Measurements from ENCODE around the gene MAPK14.

Gene MAPK14

GRCh38 chr6:36147294-36147693 is 119.7 kb downstream of the MAPK14 start:
- Mint-ChIP-seq H3K36me3 (ENCODE audit: low read depth) (peaks cover 1% of the 10 kb centered on the region), H3K27me3 (ENCODE audit: low read depth) (no peaks in the 10 kb centered on the region), H3K9me3 (no peaks in the 10 kb centered on the region), H3K27ac (no peak overlapping the region), H3K4me3 (no peak overlapping the region), H3K4me1 (ENCODE audit: low read depth) (peaks cover 12% of the 10 kb centered on the region)

GRCh38 chr6:36149476-36149875 is 121.9 kb downstream of the MAPK14 start:
- Mint-ChIP-seq H3K36me3 (ENCODE audit: low read depth) (peaks cover 4% of the 10 kb centered on the region), H3K9me3 (peaks cover 6% of the 10 kb centered on the region), H3K4me3 (no peak overlapping the region), H3K27ac (no peak overlapping the region), H3K27me3 (ENCODE audit: low read depth) (no peaks in the 10 kb centered on the region), H3K4me1 (ENCODE audit: low read depth) (peaks cover 14% of the 10 kb centered on the region)

- H3K4me1 Mint-ChIP-seq (ENCODE audit: low read depth) = peaks cover 15% of the 10 kb centered on the region
- peaks cover 8% of the 10 kb centered on the region for H3K36me3 Mint-ChIP-seq (ENCODE audit: low read depth)
- H3K9me3 Mint-ChIP-seq = peaks cover 11% of the 10 kb centered on the region
- no peak overlapping the region for H3K4me3 Mint-ChIP-seq
- peak overlapping the region; percentile 66 for H3K27ac Mint-ChIP-seq
- no peaks in the 10 kb centered on the region for H3K27me3 Mint-ChIP-seq (ENCODE audit: low read depth)
These were observed 122.7 kb downstream of the MAPK14 start for GRCh38 chr6:36150283-36150682.

DNA sequence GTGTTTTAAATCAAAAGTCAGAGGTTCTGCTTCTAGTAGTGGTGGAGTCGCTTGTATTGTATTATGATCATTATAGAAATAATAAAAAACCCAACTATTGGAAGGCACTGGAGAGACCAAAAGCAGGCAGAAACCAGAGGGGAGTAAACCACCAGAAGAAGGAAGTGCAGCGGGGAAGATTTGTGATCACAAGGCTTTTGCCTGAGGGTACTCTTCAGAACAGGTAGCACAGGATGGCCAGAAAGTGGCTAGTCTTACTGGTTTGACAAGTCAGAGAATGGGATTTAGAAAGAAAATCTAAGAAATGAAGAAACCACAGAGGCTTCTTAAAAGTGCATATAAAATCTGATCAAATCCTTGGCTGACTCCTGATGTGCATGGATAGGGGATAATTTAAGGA is 126.7 kb downstream of the MAPK14 start:
- H3K4me1 Mint-ChIP-seq (ENCODE audit: low read depth) = peaks cover 8% of the 10 kb centered on the region
- no peak overlapping the region for H3K4me3 Mint-ChIP-seq
- no peak overlapping the region for H3K27ac Mint-ChIP-seq
- peaks cover 12% of the 10 kb centered on the region for H3K36me3 Mint-ChIP-seq (ENCODE audit: low read depth)
- peaks cover 20% of the 10 kb centered on the region for H3K9me3 Mint-ChIP-seq
- H3K27me3 Mint-ChIP-seq (ENCODE audit: low read depth) = no peaks in the 10 kb centered on the region

- H3K9me3 Mint-ChIP-seq = peaks cover 28% of the 10 kb centered on the region
- H3K4me1 Mint-ChIP-seq (ENCODE audit: low read depth) = peaks cover 5% of the 10 kb centered on the region
- no peak overlapping the region for H3K4me3 Mint-ChIP-seq
- no peak overlapping the region for H3K27ac Mint-ChIP-seq
- H3K36me3 Mint-ChIP-seq (ENCODE audit: low read depth) = peaks cover 12% of the 10 kb centered on the region
- H3K27me3 Mint-ChIP-seq (ENCODE audit: low read depth) = no peaks in the 10 kb centered on the region
These were observed 128.1 kb downstream of the MAPK14 start for GRCh38 chr6:36155662-36156061.

DNA sequence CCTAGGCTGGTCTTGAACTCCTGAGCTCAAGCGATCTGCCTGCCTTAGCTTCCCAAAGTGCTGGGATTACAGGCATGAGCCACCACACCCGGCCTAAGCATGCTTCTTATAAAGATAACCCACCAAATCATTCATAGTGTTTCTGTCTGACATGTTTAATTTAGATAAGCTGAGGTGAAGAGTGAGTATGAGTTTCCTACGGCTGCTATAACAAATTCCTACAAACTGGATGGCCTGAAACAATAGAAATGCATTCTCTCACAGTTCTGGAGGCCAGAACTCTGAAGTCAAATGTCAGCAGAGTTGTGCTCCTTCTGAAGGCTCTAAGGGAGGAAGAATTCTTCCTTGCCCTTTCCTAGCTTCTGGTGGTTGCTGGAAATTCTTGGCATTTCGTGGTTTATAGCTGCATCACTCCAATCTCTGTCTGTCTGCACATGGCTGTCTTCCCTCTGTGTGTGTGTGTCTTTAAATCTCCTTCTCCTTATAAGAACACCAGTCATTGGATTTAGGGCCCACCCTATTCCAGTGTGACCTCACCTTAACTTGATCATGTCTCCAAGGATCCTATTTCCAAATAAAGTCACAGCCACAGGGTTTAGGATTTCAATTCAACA is 132.6 kb downstream of the MAPK14 start:
- H3K27ac Mint-ChIP-seq = no peak overlapping the region

More for the DNA sequence above, 132.6 kb downstream of the MAPK14 start:
- Mint-ChIP-seq H3K4me3 (no peak overlapping the region), H3K9me3 (peaks cover 18% of the 10 kb centered on the region), H3K27me3 (ENCODE audit: low read depth) (no peaks in the 10 kb centered on the region), H3K36me3 (ENCODE audit: low read depth) (peaks cover 5% of the 10 kb centered on the region), H3K4me1 (ENCODE audit: low read depth) (no peaks in the 10 kb centered on the region)
